SK-N-SH (cell line): ENCODE results near the gene SPINK4. TPM values are rescaled to one million over a fixed set of nuclear protein-coding genes. Genes with fewer than 3 reads are reported as not detected.

Source experiments
- CTCF ChIA-PET: fragments of 300-600, 350-600 bp; formaldehyde crosslinking; extraction: SDS; loops from one replicate; lab custom pipeline; 2021; lab: Yijun Ruan, JAX
- POLR2A ChIA-PET: fragments of 350-600 bp; sonication (Branson Sonifier 250); formaldehyde crosslinking; extraction: SDS; loops from one replicate; lab custom pipeline; 2020; ENCODE audit warnings: antibody characterized with exemption, inconsistent platforms; lab: Yijun Ruan, JAX
- DNase-seq: peaks from one replicate; pipeline ENCODE4 v3.0.0; 2012
- H2AFZ ChIP-seq: fragments of 200-600 bp; sonication (generic); 2 replicates; pipeline ENCODE4 v1.8.1; 2016; ENCODE audit warnings: antibody characterized with exemption, mild to moderate bottlenecking, low read depth
- H3F3A ChIP-seq: fragments of 200-600 bp; sonication (generic); replicated peaks from 2 replicates; pipeline ENCODE3; 2016; ENCODE audit warnings: antibody characterized with exemption, mild to moderate bottlenecking; ENCODE audit not compliant: insufficient read depth
- H3K27ac ChIP-seq, 2 experiments: fragments of 200-500 bp in 1 of 2; fragments of 200-600 bp in 1 of 2; sonication (Bioruptor generic) in 1 of 2; sonication (generic), shearing (Covaris generic) in 1 of 2; 2 replicates each; pipeline versions ENCODE4 v1.5.1 to v1.6.1; 2014 to 2016; ENCODE audit warnings: low read depth in 2 of 2, inconsistent platforms in 1 of 2, low read length in 1 of 2, mild to moderate bottlenecking in 1 of 2, mixed read lengths in 1 of 2
- H3K27me3 ChIP-seq: fragments of 200-600 bp; sonication (generic), shearing (Covaris generic); 2 replicates; pipeline ENCODE4 v1.6.1; 2016; ENCODE audit warnings: mixed run types; ENCODE audit not compliant: insufficient read depth
- H3K36me3 ChIP-seq, 2 experiments: fragments of 200-500 bp in 1 of 2; fragments of 200-600 bp in 1 of 2; sonication (Bioruptor generic) in 1 of 2; sonication (generic) in 1 of 2; replicated peaks in 1 of 2; 2 replicates each; pipeline versions ENCODE3 to v1.5.1; 2014 to 2016; ENCODE audit warnings: low read length in 1 of 2, mild to moderate bottlenecking in 1 of 2; ENCODE audit not compliant: insufficient read depth in 2 of 2, control insufficient read depth in 1 of 2
- H3K4me1 ChIP-seq, 2 experiments: fragments of 200-500 bp in 1 of 2; fragments of 200-600 bp in 1 of 2; sonication (Bioruptor generic) in 1 of 2; sonication (generic), shearing (Covaris generic) in 1 of 2; 2 replicates each; pipeline versions ENCODE4 v1.5.1 to v1.6.1; 2014 to 2016; ENCODE audit warnings: low read depth in 1 of 2, low read length in 1 of 2, mixed run types in 1 of 2; ENCODE audit not compliant: insufficient read depth in 2 of 2, control insufficient read depth in 1 of 2
- H3K4me2 ChIP-seq: fragments of 200-600 bp; sonication (generic), shearing (Covaris generic); 2 replicates; pipeline ENCODE4 v1.6.1; 2017; ENCODE audit warnings: mixed run types
- H3K4me3 ChIP-seq, 2 experiments: fragments of 200-500 bp in 1 of 2; fragments of 200-600 bp in 1 of 2; sonication (Bioruptor generic) in 1 of 2; sonication (generic), shearing (Covaris generic) in 1 of 2; 2 replicates each; pipeline versions ENCODE4 v1.5.1 to v1.8.1; 2014 to 2016; ENCODE audit warnings: low read depth in 2 of 2, inconsistent platforms in 1 of 2, low read length in 1 of 2, mild to moderate bottlenecking in 1 of 2, mixed read lengths in 1 of 2, moderate library complexity in 1 of 2
- H3K79me2 ChIP-seq: fragments of 200-600 bp; sonication (generic); 2 replicates; pipeline ENCODE4 v1.8.1; 2017; ENCODE audit warnings: mild to moderate bottlenecking; ENCODE audit not compliant: insufficient read depth
- H3K9ac ChIP-seq: fragments of 200-600 bp; sonication (generic); 2 replicates; pipeline ENCODE4 v1.6.1; 2017; ENCODE audit warnings: mixed run types
- H3K9me2 ChIP-seq: fragments of 200-600 bp; sonication (generic); 2 replicates; pipeline ENCODE4 v1.6.1; 2017; ENCODE audit warnings: mixed run types
- H3K9me3 ChIP-seq: fragments of 200-600 bp; sonication (generic); 2 replicates; pipeline ENCODE4 v1.6.1; 2017; ENCODE audit warnings: mixed run types, mild to moderate bottlenecking, moderate library complexity
- H4K20me1 ChIP-seq: fragments of 200-600 bp; sonication (generic); 2 replicates; pipeline ENCODE4 v1.6.1; 2017; ENCODE audit warnings: mild to moderate bottlenecking, mixed run types; ENCODE audit not compliant: insufficient read depth
- CHD2 ChIP-seq: fragments of 150-350 bp; IDR thresholded peaks from 2 replicates; pipeline ENCODE4 v1.6.1; 2018; ENCODE audit warnings: low read length; ENCODE audit not compliant: partially characterized antibody
- ELF1 ChIP-seq: IDR thresholded peaks from 2 replicates; pipeline ENCODE4 v1.4.0; 2012
- EP300 ChIP-seq, 2 experiments: IDR thresholded peaks; 2 replicates each; pipeline versions ENCODE4 v1.4.0 to v1.6.1; 2012; ENCODE audit warnings: borderline replicate concordance in 1 of 2, low read depth in 1 of 2, low read length in 1 of 2
- FOSL2 ChIP-seq: IDR thresholded peaks from 2 replicates; pipeline ENCODE4 v1.4.0; 2012; ENCODE audit warnings: low read depth, mild to moderate bottlenecking, moderate library complexity, borderline replicate concordance
- GABPA ChIP-seq: IDR thresholded peaks from 2 replicates; pipeline ENCODE4 v1.4.0; 2012; ENCODE audit warnings: low read depth, mild to moderate bottlenecking
- GATA2 ChIP-seq: sonication (generic); formaldehyde crosslinking; IDR thresholded peaks from 2 replicates; pipeline ENCODE4 v1.5.0; 2020; ENCODE audit warnings: mild to moderate bottlenecking, missing genetic modification reagents
- JUND ChIP-seq: IDR thresholded peaks from 2 replicates; pipeline ENCODE4 v1.4.0; 2012
- MEF2A ChIP-seq: IDR thresholded peaks from 2 replicates; pipeline ENCODE4 v1.4.0; 2012; ENCODE audit warnings: low read depth, borderline replicate concordance
- NFIC ChIP-seq: IDR thresholded peaks from 2 replicates; pipeline ENCODE4 v1.4.0; 2012; ENCODE audit warnings: borderline replicate concordance
- NRF1 ChIP-seq: IDR thresholded peaks from 2 replicates; pipeline ENCODE4 v1.6.1; 2012; ENCODE audit warnings: low read depth, mild to moderate bottlenecking, low read length
- POLR2AphosphoS5 ChIP-seq: IDR thresholded peaks from 2 replicates; pipeline ENCODE4 v1.6.1; 2012; ENCODE audit warnings: low read depth, low read length
- RAD21 ChIP-seq: IDR thresholded peaks from 2 replicates; pipeline ENCODE4 v1.6.1; 2012; ENCODE audit warnings: mild to moderate bottlenecking, low read length
- REST ChIP-seq: IDR thresholded peaks from 2 replicates; pipeline ENCODE4 v1.6.1; 2012; ENCODE audit warnings: mild to moderate bottlenecking, low read depth, low read length, moderate library complexity
- RFX5 ChIP-seq: IDR thresholded peaks from 2 replicates; pipeline ENCODE4 v1.6.1; 2012; ENCODE audit warnings: mild to moderate bottlenecking, improper control_type of control experiment, low read length
- RXRA ChIP-seq: IDR thresholded peaks from 2 replicates; pipeline ENCODE4 v1.4.0; 2012; ENCODE audit warnings: low read depth, mild to moderate bottlenecking, borderline replicate concordance
- SIN3A ChIP-seq: IDR thresholded peaks from 2 replicates; pipeline ENCODE4 v1.6.1; 2012; ENCODE audit warnings: low read depth, mild to moderate bottlenecking, low read length, moderate library complexity, borderline replicate concordance
- SMC3 ChIP-seq: IDR thresholded peaks from 2 replicates; pipeline ENCODE4 v1.6.1; 2012; ENCODE audit warnings: low read depth, low read length, improper control_type of control experiment
- YY1 ChIP-seq: IDR thresholded peaks from 2 replicates; pipeline ENCODE4 v1.4.0; 2012; ENCODE audit warnings: low read depth, mild to moderate bottlenecking
- ZBTB33 ChIP-seq: IDR thresholded peaks from 2 replicates; pipeline ENCODE4 v1.4.0; 2012; ENCODE audit warnings: low read depth, borderline replicate concordance
- WGBS: methylation state at CpG from one replicate; pipeline ENCODE4 v1.1.6; 2017; ENCODE audit warnings: low lambda C conversion rate; 5-methylcytosine and 5-hydroxymethylcytosine counted together
- polyA plus RNA-seq, 3 experiments: library from polyadenylated mRNA; depleted of rRNA; stranded (reverse); fragments of >200 nt; gene quantifications; 2 replicates each; pipeline ENCODE4 v1.2.3, GENCODE V29; 2012
- TF ChIP-seq, protein P1 (sequence below): fragments of 150-350 bp; IDR thresholded peaks from 2 replicates; pipeline ENCODE4 v1.6.1; 2016; ENCODE audit warnings: mild to moderate bottlenecking, low read depth, low read length
- TF ChIP-seq, protein P2 (sequence below): IDR thresholded peaks from 2 replicates; pipeline ENCODE4 v1.4.0; 2012; ENCODE audit warnings: low read depth

Gene SPINK4
- polyA plus RNA-seq, 1 of the 3 experiments (the other 2 are of a cell fraction) = not detected

GRCh38 chr9:33231623-33231942 is 8.4 kb upstream of the SPINK4 start:
- Histone ChIP-seq H3K27me3 (no peaks in the 10 kb centered on the region), H3K36me3 (no peaks in the 10 kb centered on the region), H3K79me2 (no peaks in the 10 kb centered on the region), H2AFZ (no peak overlapping the region), H3K27ac (no peak overlapping the region), H3K4me1 (peaks cover 4% of the 10 kb centered on the region in 2 experiments; a peak in 2 of 4 replicates), H3K9me2 (no peaks in the 10 kb centered on the region), H3K4me2 (no peak overlapping the region), H3F3A (no peaks in the 10 kb centered on the region), H4K20me1 (no peaks in the 10 kb centered on the region), H3K9me3 (no peaks in the 10 kb centered on the region), H3K4me3 (no peak overlapping the region), H3K9ac (no peak overlapping the region)
- WGBS = 78% methylated on average over 2 of the region's 2 CpGs
- ChIA-PET POLR2A (no interaction called here), CTCF (interaction anchor here (1.1 to 1.4 kb wide), 2 partner anchors 56 to 143 kb away, joined by 3 read pairs; no protein-coding TSS in a partner anchor)
- DNase-seq = no peak
- TF ChIP-seq SMC3 (no peak), RFX5 (no peak), CHD2 (no peak), ZBTB33 (no peak), NRF1 (no peak), EP300 (IDR thresholded peaks at IDR 0.05; ENCODE audit: borderline replicate concordance in 1 of 2, low read depth in 1 of 2, low read length in 1 of 2) (no peak)

DNA sequence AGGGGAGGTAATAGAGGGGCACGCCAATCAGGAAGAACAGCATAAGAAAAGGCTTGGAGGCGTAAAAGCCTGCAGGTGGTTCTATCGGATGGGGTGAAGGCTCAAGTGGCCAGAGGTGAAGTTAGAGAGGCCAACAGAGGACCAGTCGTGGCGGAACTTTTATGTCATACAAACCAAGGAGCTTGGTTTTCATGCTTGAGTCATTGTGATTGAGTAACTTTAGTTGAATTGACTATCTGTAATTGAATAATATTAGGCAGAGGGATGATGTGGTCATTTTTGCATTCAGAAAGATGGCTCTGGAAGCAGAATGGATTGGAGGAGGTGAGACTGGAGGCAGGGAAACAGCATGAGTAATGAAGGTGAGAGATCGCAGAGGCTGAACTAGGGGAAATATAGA is 7.2 kb upstream of the SPINK4 start:
- Histone ChIP-seq H4K20me1 (no peaks in the 10 kb centered on the region), H3K4me3 (no peak overlapping the region), H3K4me1 (peaks cover 4% of the 10 kb centered on the region in 2 experiments; a peak in 2 of 4 replicates), H3F3A (no peaks in the 10 kb centered on the region), H3K4me2 (no peak overlapping the region), H3K9me2 (no peaks in the 10 kb centered on the region), H3K9ac (no peak overlapping the region), H3K27me3 (no peaks in the 10 kb centered on the region), H3K9me3 (no peaks in the 10 kb centered on the region), H3K79me2 (no peaks in the 10 kb centered on the region)
- 83% methylated on average over 6 of the region's 6 CpGs for WGBS
- ChIA-PET POLR2A (no interaction called here), CTCF (interaction anchor here (1.3 to 1.6 kb wide), 3 partner anchors 9 to 54 kb away, joined by 3 to 4 read pairs (median 3); no protein-coding TSS in a partner anchor)
- DNase-seq = no peak
- TF ChIP-seq YY1 (no peak), GABPA (no peak), POLR2AphosphoS5 (no peak), MEF2A (no peak), ELF1 (no peak), RXRA (no peak), NRF1 (no peak), RAD21 (no peak), SIN3A (no peak), REST (no peak), CHD2 (no peak), NFIC (no peak), RFX5 (no peak), EP300 (IDR thresholded peaks at IDR 0.05; ENCODE audit: borderline replicate concordance in 1 of 2, low read depth in 1 of 2, low read length in 1 of 2) (no peak), GATA2 (CRISPR knock-in tag) (no peak), JUND (no peak), SMC3 (no peak), FOSL2 (no peak)
- TF ChIP-seq, protein P1, sequence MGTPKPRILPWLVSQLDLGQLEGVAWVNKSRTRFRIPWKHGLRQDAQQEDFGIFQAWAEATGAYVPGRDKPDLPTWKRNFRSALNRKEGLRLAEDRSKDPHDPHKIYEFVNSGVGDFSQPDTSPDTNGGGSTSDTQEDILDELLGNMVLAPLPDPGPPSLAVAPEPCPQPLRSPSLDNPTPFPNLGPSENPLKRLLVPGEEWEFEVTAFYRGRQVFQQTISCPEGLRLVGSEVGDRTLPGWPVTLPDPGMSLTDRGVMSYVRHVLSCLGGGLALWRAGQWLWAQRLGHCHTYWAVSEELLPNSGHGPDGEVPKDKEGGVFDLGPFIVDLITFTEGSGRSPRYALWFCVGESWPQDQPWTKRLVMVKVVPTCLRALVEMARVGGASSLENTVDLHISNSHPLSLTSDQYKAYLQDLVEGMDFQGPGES = no peak
- TF ChIP-seq, protein P2, sequence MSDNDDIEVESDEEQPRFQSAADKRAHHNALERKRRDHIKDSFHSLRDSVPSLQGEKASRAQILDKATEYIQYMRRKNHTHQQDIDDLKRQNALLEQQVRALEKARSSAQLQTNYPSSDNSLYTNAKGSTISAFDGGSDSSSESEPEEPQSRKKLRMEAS = no peak
- TF ChIP-seq, all 33 proteins: peak for 0
- Histone ChIP-seq H3K36me3 (no peaks in the 10 kb centered on the region), H2AFZ (no peak overlapping the region), H3K27ac (no peak overlapping the region)
